PC-9 (cell line): ENCODE results near the gene MAPK1.

ENCODE experiments used
- CTCF ChIP-seq: fragments of 200-600 bp; sonication (generic); conservative IDR thresholded peaks from 2 replicates; pipeline ENCODE4 v1.6.1; 2017; ENCODE audit warnings: mixed run types, antibody characterized with exemption, mild to moderate bottlenecking, moderate library complexity
- EZH2 ChIP-seq: fragments of 200-600 bp; sonication (generic); IDR thresholded peaks from 2 replicates; pipeline ENCODE4 v1.8.0; 2017; ENCODE audit warnings: antibody characterized with exemption, low read depth

GRCh38 chr22:21827628-21828267 lies 39.7 kb downstream of the MAPK1 start:
- TF ChIP-seq EZH2 (no peak), CTCF (no peak)
